Measurements from ENCODE around the gene HRH3. TPM values are rescaled to one million over a fixed set of nuclear protein-coding genes. Genes with fewer than 3 reads are reported as not detected.

Gene HRH3
- total RNA-seq, 1 donor: not detected

DNA sequence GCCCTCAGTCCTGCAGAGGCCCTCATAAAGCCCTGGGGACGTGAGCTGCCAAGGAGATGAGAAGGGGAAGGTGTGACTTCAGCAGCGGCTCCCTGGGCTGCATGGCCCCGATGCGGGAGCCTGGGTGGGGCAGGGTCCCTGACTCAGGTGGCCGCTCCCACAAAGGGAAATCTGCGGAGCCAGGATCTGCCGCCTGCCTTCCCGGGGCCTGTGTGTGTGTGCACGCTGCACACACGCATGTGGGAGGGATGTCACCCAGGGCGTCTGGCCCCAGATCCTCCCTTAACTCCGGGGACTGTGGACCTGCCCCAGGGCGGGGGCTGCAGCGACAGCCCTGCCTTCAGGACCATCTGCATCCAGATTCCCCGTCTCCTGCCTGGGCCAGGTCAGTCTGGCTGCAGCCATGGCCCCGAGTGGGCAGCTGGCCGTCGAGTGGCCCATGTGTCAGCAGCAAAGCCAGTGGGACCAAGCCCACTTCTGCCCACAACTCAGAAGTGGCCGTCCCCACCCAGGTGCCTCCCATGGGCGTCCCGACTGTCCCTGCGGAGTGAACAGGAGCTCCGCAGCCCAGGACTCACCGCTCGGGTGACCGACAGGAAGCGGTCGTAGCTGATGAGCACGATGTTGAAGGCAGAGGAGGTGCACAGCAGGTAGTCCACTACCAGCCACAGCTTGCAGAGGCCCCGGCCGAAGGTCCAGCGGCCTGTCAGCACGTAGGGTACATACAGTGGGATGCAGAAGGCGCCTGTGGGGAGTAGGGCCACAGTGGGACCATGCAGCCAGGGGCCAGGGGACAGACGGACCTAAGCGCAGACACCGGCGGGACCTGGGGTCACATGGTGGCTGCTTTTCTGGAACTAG lies 1.9 kb downstream of the HRH3 start:
- DNase-seq (ENCODE audit: low read depth in 2 of 3, low spot score in 2 of 3): no peak

DNA sequence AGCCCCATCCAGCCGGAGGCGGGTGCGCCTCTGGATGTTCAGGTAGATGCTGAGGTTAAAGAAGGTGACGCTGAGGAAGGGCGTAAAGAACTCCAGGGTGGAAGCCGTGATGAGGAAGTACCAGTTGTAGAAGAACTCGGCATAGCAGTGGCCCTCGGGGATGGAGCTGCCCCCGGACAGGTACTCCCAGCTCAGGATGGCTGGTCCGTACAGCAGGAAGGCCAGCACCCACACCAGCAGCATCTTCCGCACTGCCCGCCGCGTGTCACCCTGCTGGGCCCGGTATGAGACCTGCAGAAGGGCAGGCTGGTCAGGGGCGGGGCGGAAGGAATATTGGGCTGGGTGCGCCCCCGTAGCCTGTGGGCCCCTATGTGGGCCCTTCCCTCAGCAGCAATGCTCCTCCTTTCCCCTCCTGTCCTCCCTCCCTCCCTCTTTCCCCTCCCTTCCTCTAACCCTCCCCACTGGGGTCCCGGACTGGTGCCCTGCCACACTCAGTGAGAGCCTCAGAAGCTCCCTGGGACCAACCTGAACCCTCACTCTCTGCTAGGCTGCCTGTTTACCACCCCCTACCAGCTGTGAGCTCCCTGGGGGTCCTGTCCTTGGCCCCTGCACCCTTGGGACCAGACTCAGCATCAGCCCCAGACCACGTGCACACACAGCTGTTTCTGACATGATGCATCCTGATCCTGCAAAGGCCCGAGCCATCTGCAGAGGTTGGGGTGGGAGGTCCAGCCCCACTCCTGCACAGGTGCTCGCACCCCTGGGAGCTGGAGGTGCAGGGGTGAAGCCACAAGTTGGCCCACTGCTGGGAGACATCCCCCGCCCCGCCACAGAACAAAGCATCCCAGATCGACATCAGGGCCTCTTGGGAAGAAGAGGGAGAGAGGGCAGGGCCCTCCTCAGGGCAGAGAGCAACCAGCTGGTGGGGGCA lies 3.2 kb downstream of the HRH3 start:
- no peak for DNase-seq (ENCODE audit: low read depth in 2 of 3, low spot score in 2 of 3)

DNA sequence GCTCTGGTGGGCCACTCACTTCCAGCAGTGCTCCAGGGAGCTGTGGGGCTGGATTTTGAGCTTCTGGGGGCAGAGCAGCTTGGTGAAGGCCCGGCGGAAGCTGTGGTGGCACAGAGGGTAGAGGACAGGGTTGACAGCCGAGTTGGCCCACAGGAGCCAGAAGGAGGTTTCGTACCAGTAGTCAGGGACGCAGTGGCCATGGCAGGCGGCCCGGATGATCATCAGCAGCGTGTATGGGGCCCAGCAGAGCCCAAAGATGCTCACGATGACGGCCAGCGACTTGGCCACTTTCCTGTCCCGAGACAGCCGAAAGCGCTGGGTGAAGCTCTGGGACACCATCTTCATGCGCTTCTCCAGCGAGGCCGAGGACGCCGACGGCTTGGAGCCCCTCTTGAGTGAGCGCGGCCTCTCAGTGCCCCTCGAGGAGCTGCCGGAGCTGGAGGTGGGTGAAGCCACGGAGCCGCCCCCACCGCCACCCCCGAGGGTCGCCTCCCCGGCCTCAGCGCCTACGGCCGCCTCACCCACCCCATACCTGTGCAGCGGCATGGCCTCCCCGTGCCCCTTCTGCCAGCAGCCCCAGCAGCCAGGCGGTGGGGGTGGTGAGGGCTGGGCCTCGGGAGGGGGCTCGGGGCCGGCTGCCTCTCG lies 4.0 kb downstream of the HRH3 start:
- no peak for DNase-seq (ENCODE audit: low read depth in 2 of 3, low spot score in 2 of 3)

DNA sequence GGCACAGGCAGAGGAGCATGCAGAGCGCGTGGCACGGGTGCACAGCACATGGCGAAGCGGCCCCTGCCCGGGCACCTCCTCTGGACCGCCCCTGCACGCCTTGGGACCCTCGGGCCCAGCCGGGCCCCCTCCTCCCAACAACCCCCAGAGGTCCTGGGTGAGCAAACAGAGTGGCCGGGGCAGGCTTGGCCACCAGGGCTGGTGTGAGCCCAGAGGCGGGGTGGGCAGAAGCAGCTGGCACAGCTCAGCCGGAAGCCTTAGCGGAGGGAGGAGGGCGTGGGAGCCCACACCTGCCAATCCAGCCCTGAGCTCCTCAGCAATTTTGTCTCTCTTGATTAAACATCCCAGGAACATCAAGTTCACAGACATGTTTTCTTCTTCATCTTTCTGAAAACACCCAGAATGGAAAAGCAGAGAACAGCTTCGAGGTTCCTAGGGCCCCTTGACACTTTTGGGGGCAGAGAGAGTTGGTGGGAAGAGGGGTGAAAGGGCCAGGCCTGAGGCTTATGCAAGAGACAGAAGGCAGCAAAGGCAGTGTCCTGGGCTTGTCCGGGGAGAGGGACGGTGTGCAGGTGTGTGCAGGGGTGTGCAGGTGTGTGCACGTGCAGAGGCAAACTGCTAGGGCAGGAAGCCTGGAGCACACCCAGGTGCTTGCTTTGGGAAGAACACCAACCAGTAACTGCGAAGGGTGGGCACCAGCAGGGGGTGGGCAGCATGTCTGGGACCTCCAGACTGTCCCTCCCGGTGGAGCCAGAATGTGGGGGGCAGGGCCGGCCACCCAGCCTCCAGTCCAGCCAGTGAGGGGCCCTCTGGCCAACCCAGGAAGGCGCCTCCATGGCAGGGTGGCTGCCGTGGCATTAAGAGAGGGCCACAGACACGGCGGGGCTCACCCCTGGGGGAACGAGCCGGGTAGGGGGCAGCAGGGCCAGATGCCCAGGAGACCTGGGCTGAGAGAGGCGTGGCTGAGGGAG lies 4.8 kb downstream of the HRH3 start:
- DNase-seq (ENCODE audit: low read depth in 2 of 3, low spot score in 2 of 3): no peak

DNA sequence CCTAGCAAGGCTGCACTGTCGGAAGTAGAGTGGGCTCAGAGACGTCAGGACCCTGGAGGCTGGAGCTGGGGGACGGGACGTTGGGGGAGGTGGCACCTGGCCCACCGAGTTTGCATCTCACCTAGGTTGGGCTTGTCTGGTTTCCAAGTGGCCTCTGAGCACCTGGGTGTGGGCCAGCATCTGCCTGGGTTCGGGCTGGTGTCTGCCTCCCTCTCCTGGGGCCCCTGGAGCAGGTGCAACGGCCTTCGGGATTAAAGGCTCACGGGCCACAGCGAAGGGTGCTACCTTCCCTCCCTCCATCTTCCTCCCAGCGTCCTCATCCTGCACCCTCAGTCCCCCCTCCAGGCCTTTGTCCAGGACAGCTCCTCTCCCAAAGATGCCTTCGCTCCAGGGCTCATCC lies 6.0 kb downstream of the HRH3 start:
- DNase-seq (ENCODE audit: low read depth in 2 of 3, low spot score in 2 of 3): no peak

DNA sequence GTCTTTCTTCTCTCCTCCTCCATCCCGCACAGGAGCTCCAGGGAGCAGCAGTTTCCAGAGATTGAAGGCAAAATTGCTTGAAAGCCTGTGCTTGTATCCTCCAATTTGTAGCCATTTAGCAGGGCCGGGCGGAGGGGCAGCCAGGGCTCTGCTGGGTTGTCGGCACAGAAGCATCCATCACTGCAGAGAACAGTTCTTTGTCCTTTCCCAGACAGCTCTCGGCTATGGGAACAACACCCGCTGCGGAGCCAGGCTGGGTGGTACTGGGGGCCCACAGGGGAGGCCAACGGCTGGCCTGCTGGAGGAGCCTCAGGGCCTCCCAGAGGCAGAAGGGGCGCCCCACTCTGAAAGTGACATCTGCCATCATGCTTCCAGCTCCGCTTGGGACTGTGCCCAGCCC lies 7.8 kb downstream of the HRH3 start:
- no peak for DNase-seq (ENCODE audit: low read depth in 2 of 3, low spot score in 2 of 3)

DNA sequence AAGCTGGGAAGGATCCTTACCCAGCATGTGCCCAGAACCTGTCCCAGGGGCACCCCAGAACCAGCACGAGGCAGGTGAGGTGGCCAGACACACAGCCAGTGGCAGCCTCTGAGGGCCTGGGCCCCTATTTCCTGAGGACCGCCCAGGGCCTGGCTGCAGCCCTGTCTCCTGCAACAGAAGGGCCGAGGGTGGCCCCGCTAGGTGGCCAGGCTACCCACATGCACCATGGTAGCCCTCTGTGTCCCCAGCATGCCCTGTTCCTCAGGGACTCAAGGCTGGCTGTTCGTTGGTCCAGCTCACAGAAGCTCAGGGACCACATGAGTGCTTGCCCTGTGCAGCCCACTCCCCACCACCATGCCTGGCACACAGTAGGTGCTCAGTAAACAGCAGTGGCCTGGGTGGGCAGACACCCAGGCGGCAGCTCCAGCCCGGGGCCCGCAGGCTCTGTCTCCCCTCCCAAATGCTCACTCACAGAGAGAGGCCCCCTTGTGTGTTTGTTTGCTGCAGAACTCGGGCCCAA lies 8.2 kb downstream of the HRH3 start:
- no peak for DNase-seq (ENCODE audit: low read depth in 2 of 3, low spot score in 2 of 3)

DNA sequence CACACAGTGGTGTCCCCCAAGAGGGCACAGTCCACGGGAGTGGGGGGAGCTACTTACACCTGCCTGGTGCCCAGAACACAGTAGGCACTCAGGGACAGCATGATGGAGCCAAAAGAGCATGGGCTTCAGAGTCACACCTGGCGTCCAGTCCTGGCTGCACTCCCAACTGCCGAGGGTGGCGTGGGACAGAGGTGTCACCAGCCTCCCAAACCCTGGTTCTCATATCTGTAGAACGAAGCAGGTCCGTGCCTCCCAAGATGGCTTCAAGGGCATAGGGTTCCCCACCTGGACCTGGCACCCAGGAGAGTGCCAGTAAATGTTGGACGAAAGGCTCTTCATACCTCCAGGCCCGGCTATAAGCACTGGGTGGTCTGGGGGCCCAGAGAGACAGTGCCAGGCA lies 8.9 kb downstream of the HRH3 start:
- no peak for DNase-seq (ENCODE audit: low read depth in 2 of 3, low spot score in 2 of 3)

DNA sequence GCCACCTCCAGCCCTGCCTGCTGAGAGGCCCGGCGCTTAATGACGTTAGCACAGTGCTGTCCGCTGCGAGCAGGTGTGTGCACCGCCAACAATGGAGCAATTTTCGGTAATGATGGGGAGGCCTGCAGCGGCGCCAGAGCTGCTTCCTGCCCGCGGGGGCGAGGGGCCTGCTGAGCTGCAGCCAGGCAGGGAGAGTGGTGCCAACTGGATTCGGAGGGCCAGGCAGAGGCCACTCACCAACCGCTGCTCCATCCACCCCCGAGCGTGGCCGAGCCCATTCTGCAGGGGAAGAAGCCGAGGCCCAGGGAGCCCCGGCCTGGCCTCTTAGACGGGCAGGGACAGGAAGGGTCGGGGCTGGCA lies 9.6 kb downstream of the HRH3 start:
- no peak for DNase-seq (ENCODE audit: low read depth in 2 of 3, low spot score in 2 of 3)

DNA sequence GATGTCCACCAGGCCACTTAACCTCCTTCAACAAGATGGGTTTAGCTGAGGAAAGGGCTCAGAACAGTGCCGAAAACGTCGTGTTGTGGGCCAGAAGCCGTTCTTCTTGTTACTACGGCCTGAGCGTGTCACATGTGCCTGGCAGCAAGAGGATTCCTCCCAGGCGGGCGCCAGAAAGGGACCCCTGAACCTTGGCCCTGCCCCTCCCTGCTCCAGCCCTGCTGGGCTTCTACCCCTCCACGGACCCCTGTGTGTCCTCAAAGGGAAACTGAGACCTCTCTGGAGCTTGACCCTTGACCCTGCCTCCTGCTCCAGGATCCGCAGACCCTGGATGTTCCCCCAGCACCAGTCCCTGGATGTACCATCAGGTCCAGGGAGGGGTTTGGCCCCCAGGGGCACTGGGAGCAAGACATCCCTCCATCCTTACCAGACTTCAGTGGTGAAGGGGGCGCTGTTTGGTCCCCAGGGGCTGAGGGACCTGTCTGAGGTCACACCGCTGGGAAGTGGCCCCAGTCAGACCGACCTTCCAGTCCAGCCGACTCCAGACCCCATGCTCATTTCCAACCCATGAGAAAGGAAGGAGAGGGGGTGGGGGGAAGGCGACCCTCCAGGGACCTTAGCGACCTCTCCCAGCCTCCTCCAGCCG lies 10.1 kb downstream of the HRH3 start:
- DNase-seq (ENCODE audit: low read depth in 2 of 3, low spot score in 2 of 3): no peak

DNA sequence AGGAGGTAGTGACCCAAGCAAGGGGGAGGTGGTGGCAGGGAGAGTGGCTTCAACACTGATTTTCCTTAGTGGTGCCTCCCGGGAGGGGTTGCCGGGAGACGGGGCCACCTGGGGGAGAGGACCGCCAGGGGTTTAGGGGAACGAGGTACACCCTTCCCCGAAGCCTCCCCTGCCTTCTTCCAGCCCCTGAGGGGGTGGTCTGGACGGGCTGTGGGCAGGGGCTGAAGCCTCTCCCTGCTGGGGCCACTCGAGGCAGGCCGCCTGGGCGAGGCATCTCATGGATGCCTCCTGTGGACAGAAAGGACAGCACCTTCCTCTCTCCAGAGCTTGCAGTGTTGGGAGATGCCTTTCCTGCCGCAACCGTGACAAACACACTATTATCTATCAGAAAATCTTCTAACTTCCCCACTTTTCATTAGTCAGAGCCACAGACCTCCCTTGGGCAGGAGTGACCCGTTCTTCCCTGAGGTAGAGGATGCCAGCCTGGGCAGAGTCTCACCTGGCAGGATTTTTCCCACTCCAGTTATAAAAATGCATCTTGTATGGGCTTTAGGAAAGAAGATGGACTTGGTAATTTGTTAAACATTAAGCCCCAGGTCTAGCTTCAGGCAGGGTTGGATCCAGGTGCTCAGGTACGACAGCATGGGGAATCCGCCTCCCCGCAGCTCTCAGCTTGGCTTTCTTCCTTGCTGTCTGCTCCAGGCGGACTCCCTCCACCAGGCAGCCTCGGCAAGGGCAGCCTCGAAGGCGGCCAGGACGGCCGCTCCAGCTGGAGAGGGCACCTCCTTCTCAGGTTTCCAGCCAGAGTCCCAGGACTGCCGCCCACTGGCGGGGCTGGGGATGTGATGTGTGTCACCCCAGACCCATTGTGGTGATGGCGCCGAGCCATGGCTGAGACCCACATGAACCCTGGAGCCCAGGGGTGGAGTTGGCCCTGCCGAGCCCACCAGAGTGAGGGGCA lies 11.0 kb downstream of the HRH3 start:
- DNase-seq (ENCODE audit: low read depth in 2 of 3, low spot score in 2 of 3): no peak

DNA sequence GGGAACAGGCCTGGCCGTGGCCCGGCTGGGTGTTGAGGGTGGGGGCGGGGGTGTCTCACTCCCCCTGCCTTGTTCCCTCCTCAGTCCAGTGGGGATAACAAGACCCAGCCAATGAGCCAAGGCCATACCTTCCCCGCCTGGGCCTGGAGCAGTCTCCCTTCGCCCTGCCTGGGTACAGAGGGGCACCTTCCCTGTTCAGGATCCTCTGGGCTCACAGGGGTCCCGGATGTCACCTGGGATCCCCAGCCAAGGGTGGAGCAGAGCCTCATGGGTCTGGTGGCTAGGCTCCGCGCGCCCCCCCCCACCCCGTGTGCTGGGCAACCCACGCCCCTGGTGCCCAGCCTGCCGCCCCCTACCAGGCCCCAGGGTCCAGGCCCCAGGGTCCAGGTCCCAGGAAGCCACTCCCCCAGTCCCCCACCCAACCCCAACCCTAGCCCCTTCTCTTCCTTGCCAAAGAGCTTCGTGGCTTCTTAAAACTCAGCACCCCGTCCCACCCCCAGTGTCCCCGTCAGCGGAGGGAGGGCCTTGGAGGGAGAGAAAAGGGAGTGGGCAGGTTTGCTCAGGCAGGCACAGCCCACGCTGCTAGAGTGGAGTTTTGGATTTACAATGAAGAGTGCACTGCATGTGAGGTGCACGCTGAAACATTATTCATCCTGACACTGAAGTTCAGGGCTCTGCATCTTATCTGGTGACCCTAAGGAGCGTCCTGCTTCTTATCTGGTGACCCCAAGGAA lies 11.8 kb downstream of the HRH3 start:
- DNase-seq (ENCODE audit: low read depth in 2 of 3, low spot score in 2 of 3): no peak

DNA sequence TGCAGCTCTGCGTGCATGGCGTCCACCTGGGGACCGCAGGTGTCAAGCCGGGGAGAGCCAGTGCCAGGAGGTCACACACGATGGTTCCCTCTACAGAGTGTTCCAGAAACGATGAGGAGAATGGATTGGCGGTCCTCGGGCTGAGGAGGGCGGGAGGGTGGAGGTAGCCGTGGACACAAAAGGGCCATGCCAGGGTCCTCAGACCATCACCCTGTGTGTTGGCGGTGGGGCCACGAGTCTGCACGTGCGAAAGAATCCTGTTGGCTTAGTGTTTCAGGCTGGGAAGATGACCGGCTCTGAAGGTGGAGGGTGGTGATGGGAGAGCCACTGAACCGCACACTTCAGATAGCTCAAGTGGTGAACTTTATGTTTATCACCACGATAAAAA lies 13.7 kb downstream of the HRH3 start:
- no peak for DNase-seq (ENCODE audit: low read depth in 2 of 3, low spot score in 2 of 3)

DNA sequence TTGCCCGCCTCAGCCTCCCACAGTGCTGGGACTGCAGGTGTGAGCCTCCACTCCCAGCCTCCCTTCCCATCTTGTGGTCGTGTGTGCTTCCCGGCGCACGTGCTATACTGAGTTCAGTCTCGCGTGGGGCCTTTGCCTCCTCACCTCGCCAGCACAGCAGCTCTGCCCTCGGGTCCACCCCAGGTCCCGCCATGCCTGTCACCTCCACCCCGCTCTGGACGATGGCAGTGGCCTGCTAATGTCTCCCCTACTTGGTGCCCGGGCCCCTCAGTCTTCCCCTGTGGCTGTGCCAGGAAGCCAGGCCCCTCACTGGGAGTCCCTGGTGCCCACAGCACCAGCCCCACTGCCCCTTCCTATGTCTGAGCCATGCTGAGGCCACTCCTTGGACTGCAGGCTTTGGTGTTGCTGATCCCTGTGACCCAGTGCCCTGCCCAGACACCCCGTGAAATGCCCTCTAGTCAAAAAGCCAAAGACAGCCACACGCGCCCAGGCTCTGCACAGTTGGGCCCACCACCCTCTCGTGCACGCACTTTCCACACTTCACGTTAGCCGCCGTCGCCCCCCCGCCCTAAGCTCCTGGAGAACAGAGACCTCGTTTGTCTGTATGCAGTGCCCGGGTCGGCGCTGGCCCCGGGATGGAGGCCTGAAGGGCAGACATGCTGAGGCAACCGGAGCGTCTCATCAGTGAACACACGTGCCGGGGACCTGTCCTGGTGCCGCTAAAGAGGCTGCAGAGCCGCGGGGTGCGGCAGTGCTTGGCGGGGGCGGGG lies 14.3 kb downstream of the HRH3 start:
- DNase-seq (ENCODE audit: low read depth in 2 of 3, low spot score in 2 of 3): no peak

DNA sequence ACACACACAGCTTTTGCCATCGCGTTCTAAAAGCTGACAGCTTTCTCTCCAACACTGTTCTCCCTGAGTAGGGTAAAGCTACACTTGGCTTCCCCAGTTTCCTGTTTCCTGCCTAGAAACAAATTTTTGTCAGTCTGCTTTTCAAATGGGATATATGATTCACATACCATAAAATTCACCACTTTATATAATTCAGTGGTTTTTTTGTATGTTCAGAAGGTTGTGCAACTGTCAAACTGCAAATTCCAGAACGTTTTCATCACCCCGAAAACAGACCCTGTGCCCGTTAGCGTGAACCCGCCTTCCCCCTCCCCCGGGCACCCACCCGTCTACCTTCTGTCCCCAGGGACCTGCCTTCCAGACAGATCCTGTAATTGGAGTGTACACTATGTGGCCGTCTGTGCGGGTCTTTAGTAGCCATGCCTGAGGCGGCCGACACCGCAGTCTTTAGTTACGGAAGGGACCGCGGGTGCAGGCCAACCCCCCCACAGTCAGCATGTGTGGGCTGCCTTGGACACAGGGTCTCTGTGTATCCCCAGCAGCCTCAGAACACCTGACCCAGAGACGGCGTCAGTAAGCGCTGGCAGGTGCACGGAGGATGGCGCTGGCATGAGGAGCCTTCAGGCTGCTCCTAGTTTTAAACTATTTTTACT lies 16.6 kb downstream of the HRH3 start:
- DNase-seq (ENCODE audit: low read depth in 2 of 3, low spot score in 2 of 3): no peak

DNA sequence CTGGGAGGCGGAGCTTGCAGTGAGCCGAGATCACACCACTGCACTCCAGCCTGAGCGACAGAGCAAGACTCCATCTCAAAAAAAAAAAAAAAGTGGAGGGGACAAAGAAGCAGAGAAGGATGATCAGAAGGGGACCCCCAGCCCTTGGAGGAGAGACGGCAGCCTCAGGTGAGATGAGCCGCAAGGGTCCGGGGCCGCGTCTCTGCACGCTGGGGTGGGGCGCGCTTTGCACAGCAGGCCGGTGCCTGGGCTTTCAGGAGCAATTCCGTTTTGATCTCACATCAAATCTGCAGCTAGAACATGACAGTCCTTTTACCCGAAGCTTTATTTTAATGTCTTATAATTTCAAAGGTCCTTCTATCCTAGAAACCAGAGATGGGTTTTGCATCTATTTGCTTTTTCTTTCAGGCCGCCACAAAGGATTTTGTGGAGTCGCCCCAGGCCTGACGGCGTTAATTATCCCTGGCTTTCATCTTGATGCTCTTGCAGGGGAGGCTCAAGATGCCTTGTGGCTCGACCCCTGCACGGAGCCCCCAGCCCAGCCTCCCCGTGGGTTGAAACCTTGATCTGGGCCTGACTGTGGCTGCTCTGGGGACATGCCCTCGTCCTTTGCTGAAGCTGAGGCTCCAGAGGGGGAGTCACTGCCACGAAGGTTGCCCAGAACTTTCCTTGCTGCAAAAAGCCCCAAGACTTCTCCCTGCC lies 17.3 kb downstream of the HRH3 start:
- no peak for DNase-seq (ENCODE audit: low read depth in 2 of 3, low spot score in 2 of 3)
